B cell (primary cell): ENCODE measurements around the gene NPHP4. TPM values are rescaled to one million over a fixed set of nuclear protein-coding genes. Genes with fewer than 3 reads are reported as not detected.

ENCODE experiments used
- ATAC-seq: fragments of 200-7000 bp; cut with Tn5 transposase; one replicate; pipeline ENCODE4 v1.10.0; 2021; ENCODE audit warnings: low read depth, mild to moderate bottlenecking, moderate number of reproducible peaks, moderate library complexity
- CTCF ChIA-PET: fragments of 350-600 bp; sonication (Branson Sonifier 250); formaldehyde crosslinking; loops from one replicate; lab custom pipeline; 2021; ENCODE audit warnings: antibody characterized with exemption, inconsistent platforms; lab: Charles Lee
- POLR2A ChIA-PET: fragments of 350-600 bp; sonication (Branson Sonifier 250); formaldehyde crosslinking; loops from one replicate; lab custom pipeline; 2021; ENCODE audit warnings: antibody characterized with exemption; lab: Charles Lee
- DNase-seq: peaks from one replicate; pipeline ENCODE4 v3.0.0; 2013
- H2AFZ ChIP-seq: 2 replicates; pipeline ENCODE4 v1.6.1; 2012; ENCODE audit warnings: mild to moderate bottlenecking, low read depth, low read length; ENCODE audit not compliant: insufficient read depth, poor library complexity, severe bottlenecking
- H3K27ac ChIP-seq, 2 donors: 1 replicate in 1 of 2; 2 replicates in 1 of 2; pipeline ENCODE4 v1.5.1; 2012 to 2013; ENCODE audit warnings: low read length in 2 of 2, mild to moderate bottlenecking in 2 of 2, moderate library complexity in 1 of 2
- H3K27me3 ChIP-seq, 4 experiments: fragments of 200-600 bp in 1 of 4; sonication (generic) in 1 of 4; replicated peaks in 1 of 4; 1 replicate in 2 of 4; 2 replicates in 2 of 4; pipeline versions ENCODE4 v1.6.1 to v1.7.0; 2013 to 2016; ENCODE audit warnings: low read length in 3 of 4, mild to moderate bottlenecking in 2 of 4, mixed read lengths in 1 of 4, moderate library complexity in 1 of 4; ENCODE audit not compliant: insufficient read depth in 4 of 4, control insufficient read depth in 3 of 4; ENCODE audit errors: control extremely low read depth in 1 of 4
- H3K36me3 ChIP-seq, 2 experiments: replicated peaks in 1 of 2; 1 replicate in 1 of 2; 2 replicates in 1 of 2; pipeline versions ENCODE4 v1.6.1 to v1.7.1; 2013; ENCODE audit warnings: low read length in 1 of 2; ENCODE audit not compliant: insufficient read depth in 2 of 2, control insufficient read depth in 1 of 2; ENCODE audit errors: control extremely low read depth in 1 of 2, extremely low read depth in 1 of 2
- H3K4me1 ChIP-seq, 2 donors: fragments of 200-600 bp in 1 of 2; sonication (generic) in 1 of 2; 1 replicate in 1 of 2; 2 replicates in 1 of 2; pipeline versions ENCODE4 v1.5.1 to v1.6.1; 2013 to 2017; ENCODE audit warnings: low read length in 2 of 2; ENCODE audit not compliant: control insufficient read depth in 2 of 2, insufficient read depth in 2 of 2
- H3K4me2 ChIP-seq: replicated peaks from 2 replicates; pipeline ENCODE3; 2012; ENCODE audit warnings: mild to moderate bottlenecking, low read depth, low read length; ENCODE audit not compliant: poor library complexity, severe bottlenecking
- H3K4me3 ChIP-seq, 5 experiments: fragments of 200-600 bp in 1 of 5; sonication (generic) in 1 of 5; 1 replicate in 3 of 5; 2 replicates in 2 of 5; pipeline versions ENCODE4 v1.5.1 to v1.7.0; 2011 to 2016; ENCODE audit warnings: low read length in 4 of 5, mild to moderate bottlenecking in 4 of 5, low read depth in 2 of 5, control low read depth in 1 of 5, moderate library complexity in 1 of 5; ENCODE audit not compliant: insufficient read depth in 1 of 5; ENCODE audit errors: control extremely low read depth in 1 of 5, extremely low read depth in 1 of 5
- H3K79me2 ChIP-seq: fragments of 200-600 bp; sonication (generic); one replicate; pipeline ENCODE4 v1.6.0; 2016; ENCODE audit warnings: low read length; ENCODE audit not compliant: control insufficient read depth, insufficient read depth
- H3K9ac ChIP-seq: fragments of 200-600 bp; sonication (generic); 2 replicates; pipeline ENCODE4 v1.6.1; 2017; ENCODE audit warnings: mild to moderate bottlenecking, low read length, moderate library complexity
- H3K9me3 ChIP-seq, 3 donors: one replicate each; pipeline versions ENCODE4 v1.6.1 to v1.7.1; 2013; ENCODE audit warnings: low read length in 2 of 3; ENCODE audit not compliant: control insufficient read depth in 2 of 3, insufficient read depth in 1 of 3; ENCODE audit errors: control extremely low read depth in 1 of 3
- H4K20me1 ChIP-seq: 2 replicates; pipeline ENCODE4 v1.6.0; 2012; ENCODE audit warnings: mild to moderate bottlenecking, low read length; ENCODE audit not compliant: insufficient read depth, control insufficient read depth, poor library complexity, severe bottlenecking
- H3K27ac Mint-ChIP-seq: one replicate; pipeline ENCODE4 v1.8.0; 2021; ENCODE audit warnings: mixed read lengths
- H3K27me3 Mint-ChIP-seq: one replicate; pipeline ENCODE4 v1.8.0; 2021; ENCODE audit warnings: mixed read lengths
- H3K4me1 Mint-ChIP-seq: one replicate; pipeline ENCODE4 v1.8.0; 2021; ENCODE audit warnings: mixed read lengths
- H3K4me3 Mint-ChIP-seq: one replicate; pipeline ENCODE4 v1.8.0; 2021; ENCODE audit warnings: mixed read lengths
- H3K9me3 Mint-ChIP-seq: one replicate; pipeline ENCODE4 v1.8.0; 2022; ENCODE audit warnings: mixed read lengths; ENCODE audit not compliant: insufficient read depth
- EZH2 ChIP-seq: IDR thresholded peaks from 2 replicates; pipeline ENCODE4 v1.6.1; 2012; ENCODE audit warnings: borderline replicate concordance, low read depth, mild to moderate bottlenecking, moderate library complexity, low read length; ENCODE audit not compliant: insufficient read depth, poor library complexity, severe bottlenecking
- WGBS: methylation state at CpG from one replicate; pipeline ENCODE4 v1.1.5; 2013; ENCODE audit warnings: missing lambda C conversion rate; ENCODE audit not compliant: insufficient coverage; 5-methylcytosine and 5-hydroxymethylcytosine counted together
- intact Hi-C: fragments of 100-400 bp; cut with micrococcal nuclease; formaldehyde crosslinking; loops from one replicate; pipeline ENCODE4 v1.10.0; 2022
- polyA plus RNA-seq: library from polyadenylated mRNA; depleted of rRNA; stranded (reverse); fragments of >200 nt; gene quantifications from 2 replicates; pipeline ENCODE4 v1.2.3, GENCODE V29; 2012
- total RNA-seq, 2 donors: library from RNA; stranded (reverse); fragments of 120-200 nt in 1 of 2; gene quantifications; 1 replicate in 1 of 2; 2 replicates in 1 of 2; pipeline versions ENCODE4 v1.2.3 to v1.2.4, GENCODE V29; 2013 to 2022
- TF ChIP-seq, protein P1 (sequence below): fragments of 200-600 bp; IDR thresholded peaks from one replicate; pipeline ENCODE4 v1.8.0; 2022; ENCODE audit warnings: antibody characterized with exemption, mild to moderate bottlenecking

NPHP4 gene
- total and polyA plus RNA-seq, 2 donors (not counting 1 experiment from before 2014, with no cell fraction given) = 6.5 to 14.8 TPM

DNA sequence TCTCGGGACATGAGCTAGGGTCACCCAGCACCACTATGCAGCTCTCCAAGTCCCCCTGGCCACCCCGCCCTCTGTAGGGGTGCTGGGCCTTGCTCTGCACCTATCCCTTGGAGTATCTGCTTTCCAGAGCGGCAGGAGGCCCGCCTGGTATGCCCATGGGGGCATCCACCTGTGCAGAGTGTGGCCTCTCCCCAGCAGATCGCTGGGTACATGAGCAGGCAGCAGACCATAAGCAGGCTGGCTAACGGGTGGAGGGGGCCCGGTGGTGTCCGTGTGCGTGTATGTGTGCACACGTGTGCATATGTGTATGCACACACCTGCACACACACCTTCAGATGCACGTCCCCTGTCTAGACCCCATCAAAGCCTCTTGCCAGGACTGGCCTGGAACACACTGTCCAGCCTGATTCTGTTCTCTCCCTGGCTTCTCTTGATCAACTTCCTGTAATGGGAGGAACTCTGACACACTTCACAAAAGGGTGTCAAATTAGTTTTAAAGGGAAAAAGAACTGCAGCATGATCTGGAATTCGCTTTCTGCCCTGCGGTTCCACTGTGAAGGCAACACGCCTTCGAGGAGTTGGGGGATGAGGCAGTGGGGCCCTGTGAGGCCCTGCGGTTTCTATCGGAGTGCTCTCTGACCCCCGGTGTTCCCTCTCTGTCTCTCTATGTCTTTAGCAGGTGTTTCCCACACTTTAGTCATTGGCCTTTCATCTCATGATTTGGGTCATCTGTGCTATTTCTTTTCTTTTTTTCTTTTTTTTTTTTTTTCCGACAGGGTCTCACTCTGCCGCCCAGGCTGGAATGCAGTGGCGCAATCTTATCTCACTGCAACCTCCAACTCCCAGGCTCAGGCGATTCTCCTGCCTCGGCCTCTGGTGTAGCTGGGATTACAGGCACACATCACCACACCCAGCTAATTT, 17.2 kb upstream of the NPHP4 start:
- no peak overlapping the region for H3K4me3 Mint-ChIP-seq
- peaks cover 5% of the 10 kb centered on the region for H3K79me2 ChIP-seq
- ATAC-seq = no peak
- no peaks in the 10 kb centered on the region for H3K9me3 ChIP-seq
- H3K4me1 Mint-ChIP-seq = peaks cover 30% of the 10 kb centered on the region
- H3K27ac ChIP-seq = no peak overlapping the region
- no peak overlapping the region for H3K4me3 ChIP-seq
- no peaks in the 10 kb centered on the region for H3K27me3 ChIP-seq
- H3K36me3 ChIP-seq = peaks cover 0 to 4% of the 10 kb centered on the region in 2 experiments
- no peaks in the 10 kb centered on the region for H3K9me3 Mint-ChIP-seq
- no peak for TF ChIP-seq EZH2
- TF ChIP-seq, protein P1, sequence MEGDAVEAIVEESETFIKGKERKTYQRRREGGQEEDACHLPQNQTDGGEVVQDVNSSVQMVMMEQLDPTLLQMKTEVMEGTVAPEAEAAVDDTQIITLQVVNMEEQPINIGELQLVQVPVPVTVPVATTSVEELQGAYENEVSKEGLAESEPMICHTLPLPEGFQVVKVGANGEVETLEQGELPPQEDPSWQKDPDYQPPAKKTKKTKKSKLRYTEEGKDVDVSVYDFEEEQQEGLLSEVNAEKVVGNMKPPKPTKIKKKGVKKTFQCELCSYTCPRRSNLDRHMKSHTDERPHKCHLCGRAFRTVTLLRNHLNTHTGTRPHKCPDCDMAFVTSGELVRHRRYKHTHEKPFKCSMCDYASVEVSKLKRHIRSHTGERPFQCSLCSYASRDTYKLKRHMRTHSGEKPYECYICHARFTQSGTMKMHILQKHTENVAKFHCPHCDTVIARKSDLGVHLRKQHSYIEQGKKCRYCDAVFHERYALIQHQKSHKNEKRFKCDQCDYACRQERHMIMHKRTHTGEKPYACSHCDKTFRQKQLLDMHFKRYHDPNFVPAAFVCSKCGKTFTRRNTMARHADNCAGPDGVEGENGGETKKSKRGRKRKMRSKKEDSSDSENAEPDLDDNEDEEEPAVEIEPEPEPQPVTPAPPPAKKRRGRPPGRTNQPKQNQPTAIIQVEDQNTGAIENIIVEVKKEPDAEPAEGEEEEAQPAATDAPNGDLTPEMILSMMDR = no peak
- intact Hi-C loops = no loop called here
- no peak overlapping the region for H3K4me2 ChIP-seq
- DNase-seq = no peak
- ChIA-PET CTCF (no interaction called here), POLR2A (no interaction called here)
- peaks cover 6 to 7% of the 10 kb centered on the region in 2 donors for H3K4me1 ChIP-seq
- WGBS = 95% methylated on average over 18 of the region's 23 CpGs
- H3K9ac ChIP-seq = no peak overlapping the region
- no peaks in the 10 kb centered on the region for H3K27me3 Mint-ChIP-seq
- no peak overlapping the region for H2AFZ ChIP-seq
- H3K27ac Mint-ChIP-seq = no peak overlapping the region
- peaks cover 16% of the 10 kb centered on the region for H4K20me1 ChIP-seq

DNA sequence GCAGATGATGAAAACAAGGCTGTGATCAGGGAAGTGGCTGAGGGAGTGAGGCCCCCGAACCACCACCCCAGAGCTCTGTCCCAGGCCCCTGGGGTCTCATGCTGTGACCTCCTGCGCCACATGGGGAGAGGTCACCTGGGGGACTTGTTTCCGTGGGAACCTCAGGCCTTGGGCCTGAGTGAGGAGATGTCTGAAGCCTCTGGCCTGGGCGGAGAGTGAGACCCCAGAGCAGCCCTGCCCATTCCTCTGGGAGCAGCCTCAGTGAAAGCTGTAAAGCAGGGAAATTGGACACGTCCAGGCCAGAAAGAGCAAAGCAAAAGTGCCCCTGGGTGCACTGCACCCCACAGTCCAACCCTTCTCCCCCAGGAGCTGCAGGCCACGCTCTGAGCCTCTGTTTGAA, 16.5 kb upstream of the NPHP4 start:
- peaks cover 20% of the 10 kb centered on the region for H4K20me1 ChIP-seq
- no peak overlapping the region for H3K27ac ChIP-seq
- H3K27me3 ChIP-seq = no peaks in the 10 kb centered on the region
- H3K36me3 ChIP-seq = no peaks in the 10 kb centered on the region
- no peak overlapping the region for H2AFZ ChIP-seq
- H3K27me3 Mint-ChIP-seq = no peaks in the 10 kb centered on the region
- no peak for TF ChIP-seq EZH2
- TF ChIP-seq, protein P1 = no peak
- ATAC-seq (no peak), DNase-seq (no peak)
- intact Hi-C loops = no loop called here
- H3K4me3 Mint-ChIP-seq = no peak overlapping the region
- peaks cover 6 to 7% of the 10 kb centered on the region in 2 donors for H3K4me1 ChIP-seq
- ChIA-PET CTCF (no interaction called here), POLR2A (no interaction called here)
- no peak overlapping the region for H3K27ac Mint-ChIP-seq
- H3K9me3 ChIP-seq = no peaks in the 10 kb centered on the region
- H3K4me2 ChIP-seq = no peak overlapping the region
- peaks cover 26% of the 10 kb centered on the region for H3K4me1 Mint-ChIP-seq
- peaks cover 10% of the 10 kb centered on the region for H3K79me2 ChIP-seq
- H3K9me3 Mint-ChIP-seq = no peaks in the 10 kb centered on the region
- 83% methylated on average over 6 of the region's 6 CpGs for WGBS
- no peak overlapping the region for H3K4me3 ChIP-seq
- H3K9ac ChIP-seq = no peak overlapping the region
